ENCODE results near the gene EEFSEC.

- TF ChIP-seq, protein P1, sequence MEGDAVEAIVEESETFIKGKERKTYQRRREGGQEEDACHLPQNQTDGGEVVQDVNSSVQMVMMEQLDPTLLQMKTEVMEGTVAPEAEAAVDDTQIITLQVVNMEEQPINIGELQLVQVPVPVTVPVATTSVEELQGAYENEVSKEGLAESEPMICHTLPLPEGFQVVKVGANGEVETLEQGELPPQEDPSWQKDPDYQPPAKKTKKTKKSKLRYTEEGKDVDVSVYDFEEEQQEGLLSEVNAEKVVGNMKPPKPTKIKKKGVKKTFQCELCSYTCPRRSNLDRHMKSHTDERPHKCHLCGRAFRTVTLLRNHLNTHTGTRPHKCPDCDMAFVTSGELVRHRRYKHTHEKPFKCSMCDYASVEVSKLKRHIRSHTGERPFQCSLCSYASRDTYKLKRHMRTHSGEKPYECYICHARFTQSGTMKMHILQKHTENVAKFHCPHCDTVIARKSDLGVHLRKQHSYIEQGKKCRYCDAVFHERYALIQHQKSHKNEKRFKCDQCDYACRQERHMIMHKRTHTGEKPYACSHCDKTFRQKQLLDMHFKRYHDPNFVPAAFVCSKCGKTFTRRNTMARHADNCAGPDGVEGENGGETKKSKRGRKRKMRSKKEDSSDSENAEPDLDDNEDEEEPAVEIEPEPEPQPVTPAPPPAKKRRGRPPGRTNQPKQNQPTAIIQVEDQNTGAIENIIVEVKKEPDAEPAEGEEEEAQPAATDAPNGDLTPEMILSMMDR (IDR thresholded peaks at IDR 0.05) = no peak
- no peak for TF ChIP-seq POLR2A (IDR thresholded peaks at IDR 0.05)
These were observed 8.6 kb upstream of the EEFSEC start for GRCh38 chr3:128144512-128145187.

Data from esophagus squamous epithelium (tissue), 4 donors.